ENCODE measurements around the gene TUFM.
A peak's percentile ranks its signal among the peaks of the same experiment; 100 is the strongest.
"Not testable (repeated sequence)": the region's sequence is repeated elsewhere in the genome, so short reads cannot be mapped to it uniquely, and the experiment has no call there.

Gene TUFM

GRCh38 chr16:28875134-28876018 is 29.2 kb upstream of the TUFM start:
- no peak for DNase-seq

GRCh38 chr16:28874406-28874805 is 28.3 kb upstream of the TUFM start:
- DNase-seq, result no peak

- DNase-seq, result no peak
Observed at GRCh38 chr16:28873543-28874201, 27.5 kb upstream of the TUFM start.

- DNase-seq, result no peak
Observed at GRCh38 chr16:28872952-28873351, 26.8 kb upstream of the TUFM start.

GRCh38 chr16:28869201-28869600 is 23.1 kb upstream of the TUFM start:
- DNase-seq, result no peak

GRCh38 chr16:28867646-28868045 is 21.5 kb upstream of the TUFM start:
- not testable (repeated sequence) for DNase-seq

- DNase-seq, result no peak
Observed at GRCh38 chr16:28867241-28867640, 21.1 kb upstream of the TUFM start.

- no peak for DNase-seq
Observed at GRCh38 chr16:28866454-28866804, 20.3 kb upstream of the TUFM start.

GRCh38 chr16:28865722-28866453 is 19.7 kb upstream of the TUFM start:
- DNase-seq, result no peak

- DNase-seq, result no peak
Observed at GRCh38 chr16:28865001-28865688, 19.0 kb upstream of the TUFM start.

GRCh38 chr16:28863929-28864793 is 18.0 kb upstream of the TUFM start:
- DNase-seq, result no peak

- no peak for DNase-seq
Observed at GRCh38 chr16:28859326-28859725, 13.2 kb upstream of the TUFM start.

- DNase-seq, result no peak
Observed at GRCh38 chr16:28858421-28858820, 12.3 kb upstream of the TUFM start.

- DNase-seq, result no peak
Observed at GRCh38 chr16:28846933-28847273, 755 bp upstream of the TUFM start.

GRCh38 chr16:28845761-28846079 is 428 bp downstream of the TUFM start:
- DNase-seq, result no peak

GRCh38 chr16:28845293-28845692 is 855 bp downstream of the TUFM start:
- DNase-seq, result peak; percentile 9

- no peak for DNase-seq
Observed at GRCh38 chr16:28844226-28844885, 1.8 kb downstream of the TUFM start.

GRCh38 chr16:28843766-28844165 is 2.4 kb downstream of the TUFM start:
- DNase-seq, result no peak

- DNase-seq, result no peak
Observed at GRCh38 chr16:28842696-28843095, 3.5 kb downstream of the TUFM start.

GRCh38 chr16:28839899-28840298 is 6.2 kb downstream of the TUFM start:
- DNase-seq, result no peak

GRCh38 chr16:28839004-28839639 is 7.0 kb downstream of the TUFM start:
- DNase-seq, result no peak
